Rectal smooth muscle tissue (tissue), 1 donor: Measurements from ENCODE around the gene PHYHD1.

Source experiments
- H3K27ac ChIP-seq: one replicate; pipeline ENCODE4 v1.7.0; 2013; ENCODE audit warnings: low read depth, low read length, inconsistent platforms
- H3K27me3 ChIP-seq: one replicate; pipeline ENCODE4 v1.7.0; 2013; ENCODE audit warnings: low read length; ENCODE audit not compliant: control insufficient read depth, insufficient read depth
- H3K36me3 ChIP-seq: one replicate; pipeline ENCODE4 v1.7.0; 2013; ENCODE audit warnings: low read length; ENCODE audit not compliant: control insufficient read depth, insufficient read depth
- H3K4me1 ChIP-seq: one replicate; pipeline ENCODE4 v1.7.0; 2013; ENCODE audit warnings: low read length; ENCODE audit not compliant: control insufficient read depth, insufficient read depth
- H3K4me3 ChIP-seq: one replicate; pipeline ENCODE4 v1.7.0; 2013; ENCODE audit warnings: low read length
- H3K9ac ChIP-seq: one replicate; pipeline ENCODE4 v1.7.0; 2013; ENCODE audit warnings: low read length

Gene PHYHD1

DNA sequence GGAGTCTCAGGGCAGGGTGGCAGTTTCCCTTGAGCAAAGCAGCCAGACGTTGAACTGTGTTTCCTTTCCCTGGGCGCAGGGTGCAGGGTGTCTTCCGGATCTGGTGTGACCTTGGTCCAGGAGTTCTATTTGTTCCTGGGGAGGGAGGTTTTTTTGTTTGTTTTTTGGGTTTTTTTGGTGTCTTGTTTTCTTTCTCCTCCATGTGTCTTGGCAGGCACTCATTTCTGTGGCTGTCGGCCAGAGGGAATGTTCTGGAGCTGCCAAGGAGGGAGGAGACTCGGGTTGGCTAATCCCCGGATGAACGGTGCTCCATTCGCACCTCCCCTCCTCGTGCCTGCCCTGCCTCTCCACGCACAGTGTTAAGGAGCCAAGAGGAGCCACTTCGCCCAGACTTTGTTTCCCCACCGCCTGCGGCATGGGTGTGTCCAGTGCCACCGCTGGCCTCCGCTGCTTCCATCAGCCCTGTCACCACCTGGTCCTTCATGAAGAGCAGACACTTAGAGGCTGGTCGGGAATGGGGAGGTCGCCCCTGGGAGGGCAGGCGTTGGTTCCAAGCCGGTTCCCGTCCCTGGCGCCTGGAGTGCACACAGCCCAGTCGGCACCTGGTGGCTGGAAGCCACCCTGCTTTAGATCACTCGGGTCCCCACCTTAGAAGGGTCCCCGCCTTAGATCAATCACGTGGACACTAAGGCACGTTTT lies 3.5 kb upstream of the PHYHD1 start:
- no peak overlapping the region for H3K9ac ChIP-seq

DNA sequence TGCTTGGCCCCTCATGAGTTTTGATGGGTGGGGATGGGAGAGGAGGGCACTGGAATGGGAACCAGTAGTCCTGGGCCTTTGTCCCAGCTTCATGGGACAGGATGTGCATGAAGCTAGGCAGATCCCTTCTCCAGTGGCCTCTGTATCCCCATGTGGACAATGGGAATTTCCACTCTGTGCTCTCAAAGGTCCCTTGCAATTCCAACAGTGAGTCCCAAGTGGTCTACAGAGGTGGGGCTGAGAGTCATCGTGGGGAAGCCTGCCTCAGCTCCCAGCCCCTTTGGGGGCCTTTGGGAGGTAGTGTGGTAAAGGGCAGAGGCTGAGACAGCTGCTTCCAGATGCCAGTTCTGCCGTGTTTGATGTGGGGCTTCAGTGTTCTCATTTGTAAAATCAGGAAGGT lies 1.9 kb upstream of the PHYHD1 start:
- no peak overlapping the region for H3K4me3 ChIP-seq
- H3K27ac ChIP-seq: no peak overlapping the region
- H3K27me3 ChIP-seq: no peaks in the 10 kb centered on the region
- H3K36me3 ChIP-seq: peaks cover 11% of the 10 kb centered on the region
- no peak overlapping the region for H3K9ac ChIP-seq
- H3K4me1 ChIP-seq: peaks cover 22% of the 10 kb centered on the region

More for the DNA sequence above, 3.5 kb upstream of the PHYHD1 start:
- Histone ChIP-seq H3K4me1 (peaks cover 34% of the 10 kb centered on the region), H3K27me3 (no peaks in the 10 kb centered on the region), H3K27ac (peak overlapping the region; percentile 74), H3K36me3 (peaks cover 11% of the 10 kb centered on the region), H3K4me3 (no peak overlapping the region)

DNA sequence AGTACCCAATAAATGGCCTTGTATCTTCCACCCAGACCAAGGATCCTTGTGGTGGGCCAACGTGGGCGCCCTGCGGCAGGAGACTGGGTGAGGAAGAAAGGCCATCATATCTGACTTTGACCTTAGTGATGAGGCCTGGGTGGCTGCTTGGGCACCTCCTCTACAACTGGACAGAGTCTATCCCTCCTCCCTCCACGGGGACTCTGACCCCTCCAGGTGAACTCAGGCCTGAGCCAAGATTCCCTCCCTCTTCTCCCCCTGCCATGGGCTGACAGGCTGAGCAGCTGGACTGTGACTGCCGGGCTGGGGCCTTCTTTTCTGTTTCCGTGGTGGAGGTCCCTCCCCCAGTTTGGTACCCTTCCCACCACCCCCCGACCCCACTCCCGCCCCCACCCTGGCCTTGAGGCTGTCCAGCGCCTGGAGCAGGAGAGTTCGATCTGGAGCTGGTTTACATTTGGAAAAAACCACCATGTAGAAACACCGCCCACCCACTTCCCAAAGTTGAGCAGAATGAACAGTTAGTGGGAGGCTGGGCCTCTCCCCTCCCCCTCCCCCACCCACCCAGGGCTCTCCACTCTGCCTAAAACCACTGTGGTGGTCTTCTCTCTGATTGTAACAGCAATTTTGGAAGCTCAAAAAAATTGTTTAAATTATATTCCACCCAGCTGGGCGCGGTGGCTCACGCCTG lies 1.2 kb upstream of the PHYHD1 start:
- H3K27me3 ChIP-seq: no peaks in the 10 kb centered on the region
- no peak overlapping the region for H3K4me3 ChIP-seq
- H3K4me1 ChIP-seq: peaks cover 22% of the 10 kb centered on the region
- H3K36me3 ChIP-seq: peaks cover 11% of the 10 kb centered on the region
- H3K27ac ChIP-seq: peak overlapping the region; percentile 40
- no peak overlapping the region for H3K9ac ChIP-seq

DNA sequence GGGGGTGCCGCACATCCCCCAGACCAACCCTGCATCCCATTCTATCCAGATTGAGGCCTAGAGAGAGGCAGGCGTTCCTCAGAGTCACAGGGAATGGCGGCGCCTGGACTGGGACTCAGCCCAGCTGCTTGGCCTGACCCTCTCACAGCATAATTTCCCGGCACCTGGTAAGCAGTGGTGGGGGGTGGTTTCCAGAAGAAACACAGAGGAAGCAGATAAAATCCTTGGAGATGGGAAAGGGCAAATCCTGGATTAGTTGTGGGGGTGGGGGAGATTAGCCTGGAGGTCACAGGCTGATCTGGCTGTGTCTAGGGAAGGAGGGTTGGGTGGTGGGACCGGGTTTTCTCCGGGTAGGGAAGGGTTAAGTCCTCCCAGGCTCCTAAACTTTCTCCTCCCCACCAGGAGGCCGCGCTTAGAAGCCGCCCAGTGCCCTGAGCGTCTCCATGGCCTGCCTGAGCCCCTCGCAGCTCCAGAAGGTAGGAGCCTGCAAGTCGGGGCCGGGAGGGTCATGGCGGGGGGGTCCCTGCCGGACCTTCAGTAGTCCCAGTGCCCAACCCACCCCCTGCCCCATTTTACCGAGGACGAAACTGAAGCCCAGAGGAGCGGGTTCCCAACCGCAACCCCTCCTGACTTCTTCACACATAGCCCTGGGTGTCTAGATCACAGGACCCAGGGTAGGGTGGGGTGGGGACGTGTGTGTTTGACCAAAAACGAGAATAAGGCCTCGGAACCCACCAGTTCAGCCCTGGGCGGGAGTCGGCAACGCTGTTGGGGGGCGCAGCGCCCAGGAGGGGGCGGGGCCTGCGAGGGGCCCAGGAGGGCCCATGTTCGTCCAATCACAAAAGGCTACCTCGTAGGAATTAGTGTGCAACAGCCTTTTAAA lies 1.3 kb downstream of the PHYHD1 start:
- Histone ChIP-seq H3K9ac (peak overlapping the region; percentile 49), H3K36me3 (peaks cover 6% of the 10 kb centered on the region), H3K4me3 (peak overlapping the region; percentile 59), H3K27ac (peak overlapping the region; percentile 77), H3K27me3 (no peaks in the 10 kb centered on the region), H3K4me1 (peaks cover 13% of the 10 kb centered on the region)

DNA sequence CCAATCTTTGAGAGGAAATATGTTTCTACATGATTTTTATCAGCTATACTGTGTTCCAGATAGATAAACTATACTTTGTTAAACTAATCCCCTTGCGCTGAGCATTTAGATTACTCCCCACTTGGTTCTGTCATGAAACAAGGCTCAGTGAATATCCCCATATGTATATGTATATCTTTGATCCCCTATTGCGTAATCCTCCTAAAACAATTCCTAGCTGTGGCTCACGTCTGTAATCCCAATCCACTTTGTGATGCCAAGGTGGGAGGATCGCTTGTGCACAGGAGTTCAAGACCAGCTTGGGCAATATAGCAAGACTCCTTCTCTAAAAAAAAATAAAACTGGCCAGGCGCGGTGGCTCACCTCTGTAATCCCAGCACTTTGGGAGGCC lies 2.7 kb downstream of the PHYHD1 start:
- H3K27me3 ChIP-seq: no peaks in the 10 kb centered on the region
- no peaks in the 10 kb centered on the region for H3K36me3 ChIP-seq
- no peak overlapping the region for H3K9ac ChIP-seq
- no peak overlapping the region for H3K27ac ChIP-seq
- peaks cover 11% of the 10 kb centered on the region for H3K4me1 ChIP-seq
- H3K4me3 ChIP-seq: no peak overlapping the region

DNA sequence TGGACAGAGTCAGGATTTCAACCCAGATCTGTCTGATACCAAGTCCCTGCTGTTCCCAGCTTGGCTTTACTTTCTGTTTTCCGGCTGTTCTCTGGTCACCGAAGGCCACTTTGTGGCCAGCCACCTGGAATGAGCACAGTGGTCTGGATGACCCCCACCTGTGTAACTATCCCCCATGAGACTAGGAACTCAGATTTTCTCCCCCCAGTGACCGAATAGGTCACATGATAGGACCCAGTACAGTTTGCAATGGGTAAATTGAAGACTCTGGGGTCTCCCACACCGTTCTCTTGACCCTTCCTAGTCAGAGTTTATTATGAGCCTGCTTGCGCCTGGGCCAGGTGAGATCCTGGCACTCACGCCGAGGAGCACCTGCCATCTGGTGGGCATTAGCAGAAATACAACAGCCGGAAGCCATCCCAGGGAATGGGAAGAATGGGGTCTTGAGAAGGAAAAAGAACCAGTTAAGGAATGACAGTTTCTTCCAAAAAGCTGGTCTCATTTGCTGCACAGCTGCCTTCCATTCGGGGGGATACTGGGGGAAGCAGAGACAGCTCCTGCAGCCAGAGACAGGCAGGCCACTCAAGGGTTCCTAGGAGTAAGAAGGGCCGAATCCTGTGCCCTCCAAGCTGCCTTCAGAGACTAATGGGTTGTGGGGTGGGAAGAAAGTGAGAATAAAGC lies 7.1 kb downstream of the PHYHD1 start:
- no peaks in the 10 kb centered on the region for H3K27me3 ChIP-seq
- no peak overlapping the region for H3K27ac ChIP-seq
- no peak overlapping the region for H3K9ac ChIP-seq

DNA sequence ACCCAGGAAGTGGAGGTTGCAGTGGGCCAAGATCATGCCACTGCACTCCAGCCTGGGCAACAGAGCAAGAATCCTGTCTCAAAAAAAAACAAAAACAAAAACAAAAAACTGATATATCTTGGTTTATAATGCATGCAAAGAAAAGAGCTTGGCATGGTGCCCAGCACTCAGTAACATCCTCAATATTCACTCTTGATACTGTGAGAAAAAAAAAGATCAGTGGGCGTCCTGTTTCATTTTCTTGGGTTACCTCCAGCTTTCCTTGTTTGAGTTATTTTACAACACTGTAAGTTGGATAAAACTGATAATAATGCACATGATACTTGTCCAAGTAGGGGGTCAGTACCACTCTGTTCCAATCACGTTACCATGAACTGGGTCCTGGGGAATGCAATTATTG lies 7.8 kb downstream of the PHYHD1 start:
- Histone ChIP-seq H3K27ac (no peak overlapping the region), H3K36me3 (no peaks in the 10 kb centered on the region), H3K27me3 (no peaks in the 10 kb centered on the region), H3K4me1 (no peaks in the 10 kb centered on the region), H3K9ac (no peak overlapping the region), H3K4me3 (no peak overlapping the region)

More for the DNA sequence above, 7.1 kb downstream of the PHYHD1 start:
- Histone ChIP-seq H3K4me1 (no peaks in the 10 kb centered on the region), H3K36me3 (no peaks in the 10 kb centered on the region), H3K4me3 (no peak overlapping the region)

DNA sequence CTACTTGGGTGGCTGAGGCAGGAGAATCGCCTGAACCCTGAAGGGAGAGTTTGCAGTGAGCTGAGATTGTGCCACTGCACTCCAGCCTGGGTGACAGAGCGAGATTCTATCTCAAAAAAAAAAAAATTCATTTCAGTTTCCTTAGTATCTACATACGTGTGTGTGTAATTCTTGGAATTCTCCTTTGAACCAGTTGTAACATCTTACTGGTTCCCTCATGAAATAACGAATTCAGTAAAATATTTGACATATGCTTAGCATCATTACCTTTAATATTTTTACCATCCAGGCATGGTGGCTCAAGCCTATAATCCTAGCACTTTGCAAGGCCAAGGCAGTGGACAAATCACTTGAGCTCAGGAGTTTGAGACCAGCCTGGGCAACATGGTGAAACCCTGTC lies 8.8 kb downstream of the PHYHD1 start:
- H3K27me3 ChIP-seq: no peaks in the 10 kb centered on the region
- H3K4me1 ChIP-seq: no peaks in the 10 kb centered on the region
- no peaks in the 10 kb centered on the region for H3K36me3 ChIP-seq
- H3K4me3 ChIP-seq: no peak overlapping the region
- no peak overlapping the region for H3K27ac ChIP-seq
- H3K9ac ChIP-seq: no peak overlapping the region

DNA sequence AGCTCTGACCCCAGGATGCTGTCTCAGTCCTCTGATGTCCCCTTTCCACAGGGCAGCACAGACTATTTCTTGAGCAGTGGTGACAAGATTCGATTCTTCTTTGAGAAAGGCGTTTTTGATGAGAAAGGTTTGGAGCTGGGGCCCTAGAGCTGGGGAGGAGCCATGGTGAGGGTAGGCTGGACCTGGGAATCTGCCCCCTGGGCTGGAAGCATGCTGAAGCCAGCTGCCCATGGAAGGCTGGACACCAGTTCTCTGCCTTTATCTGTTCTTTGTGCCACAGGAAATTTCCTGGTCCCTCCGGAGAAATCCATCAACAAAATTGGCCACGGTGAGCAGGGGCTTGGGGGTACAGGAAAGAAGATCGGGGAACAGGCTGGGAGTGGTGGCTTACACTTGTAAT lies 12.9 kb downstream of the PHYHD1 start:
- no peaks in the 10 kb centered on the region for H3K4me1 ChIP-seq
- no peaks in the 10 kb centered on the region for H3K27me3 ChIP-seq
- H3K9ac ChIP-seq: no peak overlapping the region
- H3K36me3 ChIP-seq: no peaks in the 10 kb centered on the region
- no peak overlapping the region for H3K27ac ChIP-seq
- no peak overlapping the region for H3K4me3 ChIP-seq

DNA sequence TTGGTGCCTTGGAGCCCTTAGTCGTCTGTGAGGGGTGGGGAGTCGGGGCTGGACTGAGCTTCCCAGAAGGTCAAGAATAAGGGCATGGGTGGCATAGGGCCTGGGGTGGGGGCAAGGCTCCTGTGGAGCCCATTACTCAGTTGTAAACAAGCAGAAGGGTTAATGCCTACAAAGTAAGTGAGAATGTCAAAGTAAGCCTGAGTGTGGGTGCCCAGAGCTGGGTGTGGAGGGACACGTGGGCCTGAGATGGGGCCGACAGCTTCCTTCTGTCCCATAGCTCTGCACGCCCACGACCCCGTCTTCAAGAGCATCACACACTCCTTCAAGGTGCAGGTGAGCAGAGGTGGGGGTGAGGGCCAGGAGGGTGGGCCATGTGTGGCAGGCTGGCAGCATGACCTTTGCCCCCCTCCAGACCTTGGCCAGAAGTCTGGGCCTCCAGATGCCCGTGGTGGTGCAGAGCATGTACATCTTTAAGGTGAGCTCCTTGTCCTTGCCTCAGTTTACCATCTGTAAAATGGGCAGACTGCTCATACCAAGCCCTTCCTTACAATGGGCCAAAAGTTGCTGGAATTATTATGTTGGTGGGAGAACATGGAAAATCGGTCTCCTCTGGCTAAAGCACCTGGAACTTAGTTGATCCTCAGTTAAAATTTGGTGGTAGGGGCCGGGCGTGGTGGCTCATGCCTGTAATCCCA lies 15.5 kb downstream of the PHYHD1 start:
- Histone ChIP-seq H3K36me3 (no peaks in the 10 kb centered on the region), H3K4me1 (peaks cover 2% of the 10 kb centered on the region), H3K4me3 (no peak overlapping the region), H3K27ac (no peak overlapping the region), H3K27me3 (no peaks in the 10 kb centered on the region), H3K9ac (no peak overlapping the region)

DNA sequence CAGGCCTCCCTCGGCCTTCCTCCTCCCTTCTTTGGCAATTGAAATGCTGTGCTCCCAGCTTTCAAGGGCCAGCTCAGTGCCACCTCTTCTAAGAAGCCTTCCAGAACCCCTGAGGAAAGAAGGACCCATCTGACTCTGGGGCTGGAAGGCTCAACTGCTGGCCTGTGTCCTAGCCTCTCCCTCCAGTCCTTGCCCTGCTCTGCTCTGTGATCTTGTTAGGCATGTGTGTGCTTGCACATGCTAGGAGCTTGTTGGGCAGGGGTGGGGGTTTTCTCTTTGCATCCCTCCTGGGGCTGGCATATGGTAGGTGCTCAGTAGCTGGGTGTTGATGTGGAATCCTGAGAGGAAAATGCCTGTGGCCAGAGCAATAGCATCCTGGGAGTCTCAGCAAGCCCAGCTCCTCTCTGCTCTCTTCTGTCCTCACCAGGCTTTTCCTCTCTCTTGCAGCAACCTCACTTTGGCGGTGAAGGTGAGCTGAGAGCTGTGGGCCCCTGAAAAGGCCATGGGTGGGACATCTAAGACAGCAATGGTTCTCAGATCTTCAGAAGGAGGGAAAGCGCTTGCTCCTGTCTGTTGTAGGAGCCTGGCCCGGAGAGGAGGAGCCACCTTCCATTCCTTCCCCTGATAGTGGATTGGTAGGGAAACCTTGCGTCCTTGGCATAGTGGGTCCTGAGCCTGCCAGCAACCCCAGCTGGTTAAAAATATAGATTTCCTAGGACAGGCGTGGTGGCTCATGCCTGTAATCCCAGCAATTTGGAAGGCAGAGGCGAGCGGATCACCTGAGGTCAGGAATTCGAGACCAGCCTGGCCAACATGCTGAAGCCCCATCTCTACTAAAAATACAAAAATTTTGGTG lies 16.8 kb downstream of the PHYHD1 start:
- no peaks in the 10 kb centered on the region for H3K36me3 ChIP-seq
- H3K27ac ChIP-seq: no peak overlapping the region
- H3K4me1 ChIP-seq: peaks cover 2% of the 10 kb centered on the region

More for the DNA sequence above, 16.8 kb downstream of the PHYHD1 start:
- Histone ChIP-seq H3K9ac (no peak overlapping the region), H3K4me3 (no peak overlapping the region), H3K27me3 (no peaks in the 10 kb centered on the region)
